ENCODE measurements around the gene ADIPOR2.
"Not testable (repeated sequence)": the region's sequence is repeated elsewhere in the genome, so short reads cannot be mapped to it uniquely, and the experiment has no call there.

The ADIPOR2 gene

GRCh38 chr12:1703771-1704722, 13.2 kb downstream of the ADIPOR2 start:
- no peak for DNase-seq (ENCODE audit: low spot score)

- DNase-seq (ENCODE audit: low spot score) = no peak
These were observed 15.1 kb downstream of the ADIPOR2 start for GRCh38 chr12:1705774-1706631.

- DNase-seq (ENCODE audit: low spot score) = no peak
These were observed 15.7 kb downstream of the ADIPOR2 start for GRCh38 chr12:1706632-1706980.

- no peak for DNase-seq (ENCODE audit: low spot score)
These were observed 16.2 kb downstream of the ADIPOR2 start for GRCh38 chr12:1707051-1707450.

- not testable (repeated sequence) for DNase-seq (ENCODE audit: low spot score)
These were observed 19.1 kb downstream of the ADIPOR2 start for GRCh38 chr12:1709968-1710367.

- DNase-seq (ENCODE audit: low spot score) = not testable (repeated sequence)
These were observed 20.0 kb downstream of the ADIPOR2 start for GRCh38 chr12:1710870-1711269.

GRCh38 chr12:1711536-1712211, 20.8 kb downstream of the ADIPOR2 start:
- not testable (repeated sequence) for DNase-seq (ENCODE audit: low spot score)

GRCh38 chr12:1712305-1712704, 21.4 kb downstream of the ADIPOR2 start:
- DNase-seq (ENCODE audit: low spot score) = not testable (repeated sequence)

GRCh38 chr12:1712852-1713251, 22.0 kb downstream of the ADIPOR2 start:
- DNase-seq (ENCODE audit: low spot score) = not testable (repeated sequence)

GRCh38 chr12:1713783-1714348, 23.0 kb downstream of the ADIPOR2 start:
- DNase-seq (ENCODE audit: low spot score) = not testable (repeated sequence)

- not testable (repeated sequence) for DNase-seq (ENCODE audit: low spot score)
These were observed 24.6 kb downstream of the ADIPOR2 start for GRCh38 chr12:1715459-1715858.

- DNase-seq (ENCODE audit: low spot score) = no peak
These were observed 25.5 kb downstream of the ADIPOR2 start for GRCh38 chr12:1716215-1716862.

GRCh38 chr12:1716911-1717310, 26.0 kb downstream of the ADIPOR2 start:
- DNase-seq (ENCODE audit: low spot score) = no peak

- no peak for DNase-seq (ENCODE audit: low spot score)
These were observed 28.3 kb downstream of the ADIPOR2 start for GRCh38 chr12:1719139-1719538.

- no peak for DNase-seq (ENCODE audit: low spot score)
These were observed 29.6 kb downstream of the ADIPOR2 start for GRCh38 chr12:1720494-1720893.

GRCh38 chr12:1723721-1724120, 32.9 kb downstream of the ADIPOR2 start:
- no peak for DNase-seq (ENCODE audit: low spot score)

- no peak for DNase-seq (ENCODE audit: low spot score)
These were observed 33.4 kb downstream of the ADIPOR2 start for GRCh38 chr12:1724250-1724649.

GRCh38 chr12:1726753-1727152, 35.9 kb downstream of the ADIPOR2 start:
- no peak for DNase-seq (ENCODE audit: low spot score)

- peak; percentile 15 for DNase-seq (ENCODE audit: low spot score)
These were observed 38.0 kb downstream of the ADIPOR2 start for GRCh38 chr12:1728824-1729223.

GRCh38 chr12:1731019-1731687, 40.3 kb downstream of the ADIPOR2 start:
- no peak for DNase-seq (ENCODE audit: low spot score)

- not testable (repeated sequence) for DNase-seq (ENCODE audit: low spot score)
These were observed 40.8 kb downstream of the ADIPOR2 start for GRCh38 chr12:1731688-1732078.

Data from putamen (tissue), 1 donor.